HepG2 (cell line): ENCODE data around the gene LINGO1.

ENCODE experiments used
- CHD4 ChIP-seq: fragments of 200-600 bp; sonication (generic); IDR thresholded peaks from 2 replicates; pipeline ENCODE4 v1.7.0; 2017; ENCODE audit warnings: mild to moderate bottlenecking, low read length, borderline replicate concordance
- MAFK ChIP-seq, 2 experiments: IDR thresholded peaks in 1 of 2; conservative IDR thresholded peaks in 1 of 2; 2 replicates each; pipeline ENCODE4 v1.6.1; 2011; ENCODE audit warnings: improper control_type of control experiment in 2 of 2, low read length in 2 of 2
- MTA1 ChIP-seq: sonication (generic); formaldehyde crosslinking; IDR thresholded peaks from 2 replicates; pipeline ENCODE4 v1.4.0; 2020; ENCODE audit warnings: missing genetic modification reagents, mild to moderate bottlenecking, borderline replicate concordance
- POLR2AphosphoS5 ChIP-seq: IDR thresholded peaks from 2 replicates; pipeline ENCODE4 v1.6.1; 2012; ENCODE audit warnings: low read depth, low read length
- ZNF274 ChIP-seq: sonication (generic); formaldehyde crosslinking; IDR thresholded peaks from 2 replicates; pipeline ENCODE4 v1.5.1; 2020; ENCODE audit warnings: mild to moderate bottlenecking, missing genetic modification reagents
- TF ChIP-seq, protein P1 (sequence below): sonication (generic); formaldehyde crosslinking; IDR thresholded peaks from 2 replicates; pipeline ENCODE4 v1.4.0; 2020; ENCODE audit warnings: missing genetic modification reagents
- TF ChIP-seq, protein P2 (sequence below): sonication (generic); formaldehyde crosslinking; IDR thresholded peaks from 2 replicates; pipeline ENCODE4 v1.5.0; 2020; ENCODE audit warnings: mild to moderate bottlenecking, missing genetic modification reagents, moderate library complexity
- TF ChIP-seq, protein P3 (sequence below): sonication (generic); formaldehyde crosslinking; IDR thresholded peaks from 2 replicates; pipeline ENCODE4 v1.5.0; 2020; ENCODE audit warnings: missing genetic modification reagents

DNA sequence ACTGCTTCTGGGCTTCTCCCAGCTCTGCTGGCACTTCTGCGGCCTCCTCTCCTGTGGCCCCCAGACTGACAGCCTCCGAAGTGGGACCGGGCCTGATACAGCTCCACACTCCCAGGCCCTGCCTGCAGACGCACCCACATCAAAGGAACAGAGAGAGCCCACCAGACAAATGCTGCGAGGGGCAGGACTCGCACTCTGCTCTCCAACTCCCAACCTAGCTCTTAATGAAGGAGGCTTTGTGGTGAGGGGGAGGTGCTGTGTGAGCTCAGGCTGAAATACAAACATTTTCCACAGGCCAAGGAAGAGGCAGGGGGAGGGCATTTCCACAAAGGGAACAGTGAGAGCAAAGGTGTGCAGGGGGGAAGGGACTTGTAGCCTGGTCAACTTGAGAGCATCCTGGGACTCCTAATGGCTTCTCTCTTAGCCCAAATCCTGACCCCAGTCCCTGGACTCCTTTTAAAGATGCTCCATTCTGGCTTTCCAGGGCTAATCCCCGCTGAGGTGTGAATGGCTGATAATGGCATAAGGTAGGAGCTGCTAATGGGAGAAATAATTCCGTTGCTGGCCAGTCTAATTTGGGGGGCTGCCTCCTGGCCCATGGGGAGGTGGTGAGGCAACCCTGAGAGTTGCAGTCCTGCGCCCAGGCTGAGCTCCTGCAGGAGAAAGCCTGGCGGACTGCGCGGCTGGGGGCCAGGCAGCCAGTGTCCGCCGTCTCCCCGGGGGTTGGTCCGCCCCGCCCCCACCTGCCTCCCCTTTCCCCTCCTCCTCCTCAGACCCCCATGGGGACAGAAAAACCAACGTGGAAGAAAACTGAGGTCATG is 9.6 kb downstream of the LINGO1 start:
- TF ChIP-seq, protein P1, sequence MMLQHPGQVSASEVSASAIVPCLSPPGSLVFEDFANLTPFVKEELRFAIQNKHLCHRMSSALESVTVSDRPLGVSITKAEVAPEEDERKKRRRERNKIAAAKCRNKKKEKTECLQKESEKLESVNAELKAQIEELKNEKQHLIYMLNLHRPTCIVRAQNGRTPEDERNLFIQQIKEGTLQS = no peak
- TF ChIP-seq CHD4 (no peak), MAFK (conservative IDR thresholded peaks at IDR 0.05 in 1 of 2, IDR thresholded peaks at IDR 0.05 in 1 of 2; ENCODE audit: low read length in 2 of 2) (no peak), POLR2AphosphoS5 (no peak), ZNF274 (CRISPR knock-in tag) (no peak), MTA1 (CRISPR knock-in tag) (no peak)
- TF ChIP-seq, protein P2, sequence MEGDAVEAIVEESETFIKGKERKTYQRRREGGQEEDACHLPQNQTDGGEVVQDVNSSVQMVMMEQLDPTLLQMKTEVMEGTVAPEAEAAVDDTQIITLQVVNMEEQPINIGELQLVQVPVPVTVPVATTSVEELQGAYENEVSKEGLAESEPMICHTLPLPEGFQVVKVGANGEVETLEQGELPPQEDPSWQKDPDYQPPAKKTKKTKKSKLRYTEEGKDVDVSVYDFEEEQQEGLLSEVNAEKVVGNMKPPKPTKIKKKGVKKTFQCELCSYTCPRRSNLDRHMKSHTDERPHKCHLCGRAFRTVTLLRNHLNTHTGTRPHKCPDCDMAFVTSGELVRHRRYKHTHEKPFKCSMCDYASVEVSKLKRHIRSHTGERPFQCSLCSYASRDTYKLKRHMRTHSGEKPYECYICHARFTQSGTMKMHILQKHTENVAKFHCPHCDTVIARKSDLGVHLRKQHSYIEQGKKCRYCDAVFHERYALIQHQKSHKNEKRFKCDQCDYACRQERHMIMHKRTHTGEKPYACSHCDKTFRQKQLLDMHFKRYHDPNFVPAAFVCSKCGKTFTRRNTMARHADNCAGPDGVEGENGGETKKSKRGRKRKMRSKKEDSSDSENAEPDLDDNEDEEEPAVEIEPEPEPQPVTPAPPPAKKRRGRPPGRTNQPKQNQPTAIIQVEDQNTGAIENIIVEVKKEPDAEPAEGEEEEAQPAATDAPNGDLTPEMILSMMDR (CRISPR knock-in tag) = no peak
- TF ChIP-seq, protein P3, sequence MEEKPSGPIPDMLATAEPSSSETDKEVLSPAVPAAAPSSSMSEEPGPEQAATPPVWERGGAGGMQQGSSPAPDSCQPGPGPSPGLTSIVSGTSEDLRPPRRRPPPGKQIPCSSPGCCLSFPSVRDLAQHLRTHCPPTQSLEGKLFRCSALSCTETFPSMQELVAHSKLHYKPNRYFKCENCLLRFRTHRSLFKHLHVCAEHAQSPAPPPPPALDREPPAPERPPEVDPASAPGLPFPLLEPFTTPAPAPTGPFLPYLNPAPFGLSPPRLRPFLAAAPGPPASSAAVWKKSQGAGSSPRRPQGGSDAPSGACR = no peak
